SK-N-SH (cell line): ENCODE results near the gene BACE2. TPM values are rescaled to one million over a fixed set of nuclear protein-coding genes. Genes with fewer than 3 reads are reported as not detected.

Experiments used
- CTCF ChIA-PET: fragments of 300-600, 350-600 bp; formaldehyde crosslinking; extraction: SDS; loops from one replicate; lab custom pipeline; 2021; lab: Yijun Ruan, JAX
- POLR2A ChIA-PET: fragments of 350-600 bp; sonication (Branson Sonifier 250); formaldehyde crosslinking; extraction: SDS; loops from one replicate; lab custom pipeline; 2020; ENCODE audit warnings: antibody characterized with exemption, inconsistent platforms; lab: Yijun Ruan, JAX
- DNase-seq: peaks from one replicate; pipeline ENCODE4 v3.0.0; 2012
- H2AFZ ChIP-seq: fragments of 200-600 bp; sonication (generic); 2 replicates; pipeline ENCODE4 v1.8.1; 2016; ENCODE audit warnings: antibody characterized with exemption, mild to moderate bottlenecking, low read depth
- H3F3A ChIP-seq: fragments of 200-600 bp; sonication (generic); replicated peaks from 2 replicates; pipeline ENCODE3; 2016; ENCODE audit warnings: antibody characterized with exemption, mild to moderate bottlenecking; ENCODE audit not compliant: insufficient read depth
- H3K27ac ChIP-seq, 2 experiments: fragments of 200-500 bp in 1 of 2; fragments of 200-600 bp in 1 of 2; sonication (Bioruptor generic) in 1 of 2; sonication (generic), shearing (Covaris generic) in 1 of 2; 2 replicates each; pipeline versions ENCODE4 v1.5.1 to v1.6.1; 2014 to 2016; ENCODE audit warnings: low read depth in 2 of 2, inconsistent platforms in 1 of 2, low read length in 1 of 2, mild to moderate bottlenecking in 1 of 2, mixed read lengths in 1 of 2
- H3K27me3 ChIP-seq: fragments of 200-600 bp; sonication (generic), shearing (Covaris generic); 2 replicates; pipeline ENCODE4 v1.6.1; 2016; ENCODE audit warnings: mixed run types; ENCODE audit not compliant: insufficient read depth
- H3K36me3 ChIP-seq, 2 experiments: fragments of 200-500 bp in 1 of 2; fragments of 200-600 bp in 1 of 2; sonication (Bioruptor generic) in 1 of 2; sonication (generic) in 1 of 2; replicated peaks in 1 of 2; 2 replicates each; pipeline versions ENCODE3 to v1.5.1; 2014 to 2016; ENCODE audit warnings: low read length in 1 of 2, mild to moderate bottlenecking in 1 of 2; ENCODE audit not compliant: insufficient read depth in 2 of 2, control insufficient read depth in 1 of 2
- H3K4me1 ChIP-seq, 2 experiments: fragments of 200-500 bp in 1 of 2; fragments of 200-600 bp in 1 of 2; sonication (Bioruptor generic) in 1 of 2; sonication (generic), shearing (Covaris generic) in 1 of 2; 2 replicates each; pipeline versions ENCODE4 v1.5.1 to v1.6.1; 2014 to 2016; ENCODE audit warnings: low read depth in 1 of 2, low read length in 1 of 2, mixed run types in 1 of 2; ENCODE audit not compliant: insufficient read depth in 2 of 2, control insufficient read depth in 1 of 2
- H3K4me2 ChIP-seq: fragments of 200-600 bp; sonication (generic), shearing (Covaris generic); 2 replicates; pipeline ENCODE4 v1.6.1; 2017; ENCODE audit warnings: mixed run types
- H3K4me3 ChIP-seq, 2 experiments: fragments of 200-500 bp in 1 of 2; fragments of 200-600 bp in 1 of 2; sonication (Bioruptor generic) in 1 of 2; sonication (generic), shearing (Covaris generic) in 1 of 2; 2 replicates each; pipeline versions ENCODE4 v1.5.1 to v1.8.1; 2014 to 2016; ENCODE audit warnings: low read depth in 2 of 2, inconsistent platforms in 1 of 2, low read length in 1 of 2, mild to moderate bottlenecking in 1 of 2, mixed read lengths in 1 of 2, moderate library complexity in 1 of 2
- H3K79me2 ChIP-seq: fragments of 200-600 bp; sonication (generic); 2 replicates; pipeline ENCODE4 v1.8.1; 2017; ENCODE audit warnings: mild to moderate bottlenecking; ENCODE audit not compliant: insufficient read depth
- H3K9ac ChIP-seq: fragments of 200-600 bp; sonication (generic); 2 replicates; pipeline ENCODE4 v1.6.1; 2017; ENCODE audit warnings: mixed run types
- H3K9me2 ChIP-seq: fragments of 200-600 bp; sonication (generic); 2 replicates; pipeline ENCODE4 v1.6.1; 2017; ENCODE audit warnings: mixed run types
- H3K9me3 ChIP-seq: fragments of 200-600 bp; sonication (generic); 2 replicates; pipeline ENCODE4 v1.6.1; 2017; ENCODE audit warnings: mixed run types, mild to moderate bottlenecking, moderate library complexity
- H4K20me1 ChIP-seq: fragments of 200-600 bp; sonication (generic); 2 replicates; pipeline ENCODE4 v1.6.1; 2017; ENCODE audit warnings: mild to moderate bottlenecking, mixed run types; ENCODE audit not compliant: insufficient read depth
- CHD2 ChIP-seq: fragments of 150-350 bp; IDR thresholded peaks from 2 replicates; pipeline ENCODE4 v1.6.1; 2018; ENCODE audit warnings: low read length; ENCODE audit not compliant: partially characterized antibody
- ELF1 ChIP-seq: IDR thresholded peaks from 2 replicates; pipeline ENCODE4 v1.4.0; 2012
- EP300 ChIP-seq, 2 experiments: IDR thresholded peaks; 2 replicates each; pipeline versions ENCODE4 v1.4.0 to v1.6.1; 2012; ENCODE audit warnings: borderline replicate concordance in 1 of 2, low read depth in 1 of 2, low read length in 1 of 2
- EZH2phosphoT487 ChIP-seq: fragments of 200-600 bp; sonication (generic); IDR thresholded peaks from 2 replicates; pipeline ENCODE4 v1.6.1; 2017; ENCODE audit warnings: low read depth, mixed run types, mild to moderate bottlenecking, antibody characterized with exemption, moderate library complexity, borderline replicate concordance
- FOSL2 ChIP-seq: IDR thresholded peaks from 2 replicates; pipeline ENCODE4 v1.4.0; 2012; ENCODE audit warnings: low read depth, mild to moderate bottlenecking, moderate library complexity, borderline replicate concordance
- GABPA ChIP-seq: IDR thresholded peaks from 2 replicates; pipeline ENCODE4 v1.4.0; 2012; ENCODE audit warnings: low read depth, mild to moderate bottlenecking
- MEF2A ChIP-seq: IDR thresholded peaks from 2 replicates; pipeline ENCODE4 v1.4.0; 2012; ENCODE audit warnings: low read depth, borderline replicate concordance
- NFIC ChIP-seq: IDR thresholded peaks from 2 replicates; pipeline ENCODE4 v1.4.0; 2012; ENCODE audit warnings: borderline replicate concordance
- NRF1 ChIP-seq: IDR thresholded peaks from 2 replicates; pipeline ENCODE4 v1.6.1; 2012; ENCODE audit warnings: low read depth, mild to moderate bottlenecking, low read length
- POLR2AphosphoS5 ChIP-seq: IDR thresholded peaks from 2 replicates; pipeline ENCODE4 v1.6.1; 2012; ENCODE audit warnings: low read depth, low read length
- RAD21 ChIP-seq: IDR thresholded peaks from 2 replicates; pipeline ENCODE4 v1.6.1; 2012; ENCODE audit warnings: mild to moderate bottlenecking, low read length
- TAF1 ChIP-seq: IDR thresholded peaks from 2 replicates; pipeline ENCODE4 v1.6.1; 2012; ENCODE audit warnings: low read depth, mild to moderate bottlenecking, low read length, moderate library complexity, borderline replicate concordance
- WGBS: methylation state at CpG from one replicate; pipeline ENCODE4 v1.1.6; 2017; ENCODE audit warnings: low lambda C conversion rate; 5-methylcytosine and 5-hydroxymethylcytosine counted together
- polyA plus RNA-seq, 3 experiments: library from polyadenylated mRNA; depleted of rRNA; stranded (reverse); fragments of >200 nt; gene quantifications; 2 replicates each; pipeline ENCODE4 v1.2.3, GENCODE V29; 2012
- TF ChIP-seq, protein P1 (sequence below): IDR thresholded peaks from 2 replicates; pipeline ENCODE4 v1.4.0; 2012; ENCODE audit warnings: low read depth, borderline replicate concordance
- TF ChIP-seq, protein P2 (sequence below): IDR thresholded peaks from 2 replicates; pipeline ENCODE4 v1.4.0; 2012; ENCODE audit warnings: low read depth
- TF ChIP-seq, protein P3 (sequence below): fragments of 150-350 bp; IDR thresholded peaks from 2 replicates; pipeline ENCODE4 v1.6.1; 2017; ENCODE audit warnings: antibody characterized with exemption, low read length, low read depth, borderline replicate concordance

BACE2 gene
- polyA plus RNA-seq, 1 of the 3 experiments (the other 2 are of a cell fraction), result 23.4 TPM

DNA sequence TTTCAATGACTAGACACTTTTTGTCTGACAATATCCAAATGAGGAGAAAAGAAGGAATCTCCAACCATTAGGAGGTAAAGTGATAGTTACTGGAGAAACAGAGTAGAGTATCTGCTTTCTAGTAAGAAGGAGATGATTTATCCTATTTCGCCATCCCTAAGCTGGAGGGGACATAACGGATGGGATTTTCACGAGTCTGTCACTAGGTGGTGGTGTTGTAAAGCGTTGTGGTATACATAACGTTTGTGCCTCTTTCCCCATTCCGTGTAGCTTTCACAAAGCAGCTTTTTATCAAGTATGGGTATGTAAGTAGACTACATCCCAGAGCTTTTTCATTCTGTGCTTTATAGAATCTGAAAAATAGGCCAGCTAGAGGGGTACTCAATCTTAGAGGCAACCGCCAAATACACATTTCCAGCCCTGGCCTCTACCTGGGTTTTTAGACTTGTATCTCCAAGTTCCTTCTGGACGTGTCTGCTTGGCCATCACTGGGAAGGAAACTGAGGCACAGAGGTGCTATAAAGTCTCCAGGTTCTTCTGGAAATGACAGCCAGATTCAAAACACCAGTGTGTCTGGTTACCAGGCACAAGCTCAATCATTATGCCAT lies 115.4 kb downstream of the BACE2 start (continued):
- no peak for TF ChIP-seq POLR2AphosphoS5
- no peak for TF ChIP-seq MEF2A

DNA sequence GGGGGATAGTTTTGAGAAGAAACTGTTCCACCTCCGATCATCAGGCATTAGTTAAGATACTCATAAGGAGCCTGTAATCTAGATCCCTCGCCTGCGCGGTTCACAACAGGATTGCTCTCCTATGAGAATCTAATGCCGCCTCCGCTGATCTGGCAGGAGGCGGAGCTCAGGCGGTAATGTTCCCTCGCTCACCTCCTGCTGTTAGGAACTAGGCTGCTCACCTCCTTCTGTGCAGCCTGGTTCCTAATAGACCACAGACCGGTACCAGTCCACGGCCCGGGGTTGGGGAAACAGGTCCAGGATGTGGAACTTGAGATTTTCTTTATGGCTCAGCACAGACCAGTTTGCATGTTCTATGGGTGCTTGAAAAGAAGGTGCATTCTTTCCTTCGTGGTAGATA lies 121.5 kb downstream of the BACE2 start:
- no peaks in the 10 kb centered on the region for H3K79me2 ChIP-seq
- 64% methylated on average over 12 of the region's 13 CpGs for WGBS
- no peak overlapping the region for H2AFZ ChIP-seq
- no peaks in the 10 kb centered on the region for H4K20me1 ChIP-seq
- H3K4me1 ChIP-seq, result no peaks in the 10 kb centered on the region
- ChIA-PET CTCF (interaction anchor here (0.6 to 1.3 kb wide), 2 partner anchors 170 to 171 kb away, joined by 3 to 4 read pairs; no protein-coding TSS in a partner anchor), POLR2A (no interaction called here)
- no peak for DNase-seq
- no peaks in the 10 kb centered on the region for H3K9me3 ChIP-seq
- no peak overlapping the region for H3K4me2 ChIP-seq
- H3K27ac ChIP-seq, result no peak overlapping the region
- no peaks in the 10 kb centered on the region for H3K36me3 ChIP-seq
- no peak for TF ChIP-seq ELF1
- TF ChIP-seq NFIC, result no peak
- no peak for TF ChIP-seq FOSL2
- TF ChIP-seq NRF1, result no peak
- TF ChIP-seq GABPA, result no peak
- no peak for TF ChIP-seq CHD2
- TF ChIP-seq, protein P1, sequence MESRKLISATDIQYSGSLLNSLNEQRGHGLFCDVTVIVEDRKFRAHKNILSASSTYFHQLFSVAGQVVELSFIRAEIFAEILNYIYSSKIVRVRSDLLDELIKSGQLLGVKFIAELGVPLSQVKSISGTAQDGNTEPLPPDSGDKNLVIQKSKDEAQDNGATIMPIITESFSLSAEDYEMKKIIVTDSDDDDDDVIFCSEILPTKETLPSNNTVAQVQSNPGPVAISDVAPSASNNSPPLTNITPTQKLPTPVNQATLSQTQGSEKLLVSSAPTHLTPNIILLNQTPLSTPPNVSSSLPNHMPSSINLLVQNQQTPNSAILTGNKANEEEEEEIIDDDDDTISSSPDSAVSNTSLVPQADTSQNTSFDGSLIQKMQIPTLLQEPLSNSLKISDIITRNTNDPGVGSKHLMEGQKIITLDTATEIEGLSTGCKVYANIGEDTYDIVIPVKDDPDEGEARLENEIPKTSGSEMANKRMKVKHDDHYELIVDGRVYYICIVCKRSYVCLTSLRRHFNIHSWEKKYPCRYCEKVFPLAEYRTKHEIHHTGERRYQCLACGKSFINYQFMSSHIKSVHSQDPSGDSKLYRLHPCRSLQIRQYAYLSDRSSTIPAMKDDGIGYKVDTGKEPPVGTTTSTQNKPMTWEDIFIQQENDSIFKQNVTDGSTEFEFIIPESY, result no peak
- TF ChIP-seq EP300 (IDR thresholded peaks at IDR 0.05; ENCODE audit: borderline replicate concordance in 1 of 2, low read depth in 1 of 2, low read length in 1 of 2), result no peak
- TF ChIP-seq, protein P2, sequence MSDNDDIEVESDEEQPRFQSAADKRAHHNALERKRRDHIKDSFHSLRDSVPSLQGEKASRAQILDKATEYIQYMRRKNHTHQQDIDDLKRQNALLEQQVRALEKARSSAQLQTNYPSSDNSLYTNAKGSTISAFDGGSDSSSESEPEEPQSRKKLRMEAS, result no peak
- TF ChIP-seq MEF2A, result no peak
- no peak for TF ChIP-seq EZH2phosphoT487
- TF ChIP-seq RAD21, result no peak
- TF ChIP-seq TAF1, result no peak
- TF ChIP-seq, protein P3, sequence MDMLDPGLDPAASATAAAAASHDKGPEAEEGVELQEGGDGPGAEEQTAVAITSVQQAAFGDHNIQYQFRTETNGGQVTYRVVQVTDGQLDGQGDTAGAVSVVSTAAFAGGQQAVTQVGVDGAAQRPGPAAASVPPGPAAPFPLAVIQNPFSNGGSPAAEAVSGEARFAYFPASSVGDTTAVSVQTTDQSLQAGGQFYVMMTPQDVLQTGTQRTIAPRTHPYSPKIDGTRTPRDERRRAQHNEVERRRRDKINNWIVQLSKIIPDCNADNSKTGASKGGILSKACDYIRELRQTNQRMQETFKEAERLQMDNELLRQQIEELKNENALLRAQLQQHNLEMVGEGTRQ, result no peak
- H3K9ac ChIP-seq, result no peak overlapping the region
- H3K9me2 ChIP-seq, result no peaks in the 10 kb centered on the region
- H3F3A ChIP-seq, result no peaks in the 10 kb centered on the region
- H3K27me3 ChIP-seq, result 0 out of 2 replicates have a peak, but pooled peaks cover 9% of the 10 kb centered on the region
- H3K4me3 ChIP-seq, result no peak overlapping the region
